ENCODE measurements around the gene C4BPB. TPM values are rescaled to one million over a fixed set of nuclear protein-coding genes. Genes with fewer than 3 reads are reported as not detected.

C4BPB gene
- total and polyA plus RNA-seq, 8 donors = 0.73 to 6.4 (median 0.92) TPM

DNA sequence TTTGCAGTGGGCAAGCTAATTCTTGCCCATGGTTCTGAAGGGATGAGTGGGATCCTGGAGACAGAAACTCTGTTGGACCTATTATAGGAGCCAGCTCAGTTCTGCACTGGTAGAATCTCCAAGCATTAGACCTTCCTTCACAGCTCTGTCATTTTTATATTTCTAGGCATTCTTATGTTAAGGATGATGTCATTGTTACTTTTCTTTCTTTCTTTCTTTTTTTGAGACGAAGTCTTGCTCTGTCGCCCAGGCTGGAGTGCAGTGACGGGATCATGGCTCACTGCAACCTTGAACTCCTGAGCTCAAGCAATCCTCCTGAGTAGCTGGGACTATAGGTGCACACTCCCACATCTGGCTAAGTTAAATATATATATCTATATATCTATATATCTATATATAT, 28.1 kb upstream of the C4BPB start:
- Histone ChIP-seq H3K36me3 (peaks cover 0 to 43% of the 10 kb centered on the region in 2 donors), H3K27me3 (no peaks in the 10 kb centered on the region), H3K4me3 (no peak overlapping the region), H3K27ac (peak overlapping the region in 1 of 2 donors; percentile 76), H3K9me3 (no peaks in the 10 kb centered on the region), H3K4me1 (peaks cover 0 to 25% of the 10 kb centered on the region in 2 donors)
- no peak for ATAC-seq
- no peak for TF ChIP-seq CTCF (IDR thresholded peaks at IDR 0.05)
- DNase-seq = no peak
- intact Hi-C loops (cut with DNase I) = no loop called here

DNA sequence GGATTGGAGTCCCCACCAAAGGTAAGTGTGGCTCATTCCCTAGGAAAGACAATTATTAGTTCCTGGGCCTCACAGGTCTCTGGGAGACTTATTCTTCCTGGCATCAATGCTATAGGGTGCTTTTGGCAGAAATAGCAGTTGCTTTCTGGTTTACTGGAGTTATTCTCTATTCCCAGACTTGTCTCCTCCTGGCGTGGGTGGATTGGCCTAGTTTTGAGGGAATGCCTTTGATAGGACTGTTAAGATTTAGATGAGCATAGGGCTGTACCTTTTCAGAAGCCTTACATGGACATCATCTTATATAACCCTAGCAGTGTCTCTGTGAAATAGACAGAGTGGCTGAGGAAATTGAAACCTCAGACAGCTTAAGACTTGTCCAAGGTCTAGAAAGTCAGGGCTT, 26.6 kb upstream of the C4BPB start:
- intact Hi-C loops (cut with DNase I) = no loop called here

GRCh38 chr1:207063014-207063413, 25.6 kb upstream of the C4BPB start:
- Histone ChIP-seq H3K4me1 (peaks cover 0 to 14% of the 10 kb centered on the region in 2 donors), H3K36me3 (peaks cover 0 to 66% of the 10 kb centered on the region in 2 donors), H3K27ac (no peak overlapping the region), H3K4me3 (no peak overlapping the region), H3K9me3 (no peaks in the 10 kb centered on the region), H3K27me3 (no peaks in the 10 kb centered on the region)
- DNase-seq (no peak), ATAC-seq (no peak)
- intact Hi-C loops (cut with DNase I) = no loop called here
- TF ChIP-seq CTCF (IDR thresholded peaks at IDR 0.05) = no peak

More for the DNA sequence above, 26.6 kb upstream of the C4BPB start:
- no peaks in the 10 kb centered on the region for H3K27me3 ChIP-seq
- H3K9me3 ChIP-seq = no peaks in the 10 kb centered on the region
- no peak overlapping the region for H3K27ac ChIP-seq
- DNase-seq (no peak), ATAC-seq (no peak)
- H3K4me3 ChIP-seq = no peak overlapping the region
- TF ChIP-seq CTCF (IDR thresholded peaks at IDR 0.05) = no peak
- H3K4me1 ChIP-seq = peaks cover 0 to 14% of the 10 kb centered on the region in 2 donors
- H3K36me3 ChIP-seq = peaks cover 0 to 57% of the 10 kb centered on the region in 2 donors

DNA sequence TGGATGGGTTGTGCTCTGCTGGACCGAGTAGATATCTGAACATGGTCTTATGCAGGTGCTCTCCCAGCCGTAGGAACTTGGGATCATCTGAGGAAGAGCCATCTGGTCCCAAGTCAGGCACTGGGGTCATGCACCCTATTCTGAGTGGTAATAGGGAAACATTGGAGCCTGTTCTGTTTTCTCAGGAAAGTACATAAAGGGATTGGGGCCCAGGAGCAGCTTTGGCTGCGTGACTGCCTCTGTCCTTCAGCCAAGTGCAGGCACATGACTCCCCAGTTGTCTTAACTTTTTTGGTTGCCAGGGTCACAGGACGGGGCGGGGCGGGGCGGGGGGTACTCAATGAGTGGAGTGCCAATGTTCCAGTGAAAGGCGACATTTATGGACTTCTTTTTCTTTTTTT, 24.1 kb upstream of the C4BPB start:
- intact Hi-C loops (cut with DNase I) = no loop called here
- Histone ChIP-seq H3K36me3 (peaks cover 0 to 81% of the 10 kb centered on the region in 2 donors), H3K4me1 (peaks cover 0 to 13% of the 10 kb centered on the region in 2 donors), H3K4me3 (no peak overlapping the region), H3K27ac (peak overlapping the region in 1 of 2 donors; percentile 71), H3K27me3 (no peaks in the 10 kb centered on the region), H3K9me3 (no peaks in the 10 kb centered on the region)
- ATAC-seq = peak; percentile 87
- DNase-seq = peak in 2 of 4 donors; percentile 67 to 76
- no peak for TF ChIP-seq CTCF (IDR thresholded peaks at IDR 0.05)

GRCh38 chr1:207067185-207067584, 21.5 kb upstream of the C4BPB start:
- intact Hi-C loops (cut with DNase I) = no loop called here
- Histone ChIP-seq H3K27ac (no peak overlapping the region), H3K27me3 (no peaks in the 10 kb centered on the region), H3K9me3 (no peaks in the 10 kb centered on the region), H3K4me1 (peaks cover 0 to 32% of the 10 kb centered on the region in 2 donors), H3K4me3 (no peak overlapping the region), H3K36me3 (peaks cover 0 to 92% of the 10 kb centered on the region in 2 donors)
- ATAC-seq (no peak), DNase-seq (no peak)
- no peak for TF ChIP-seq CTCF (IDR thresholded peaks at IDR 0.05)

Data from left lung (tissue), 10 donors.